K562 (cell line): ENCODE measurements around the gene ACOT7. TPM values are rescaled to one million over a fixed set of nuclear protein-coding genes. Genes with fewer than 3 reads are reported as not detected.
A peak's percentile ranks its signal among the peaks of the same experiment; 100 is the strongest.

Experiments
- CBFB ChIP-seq: sonication (generic); formaldehyde crosslinking; IDR thresholded peaks from 2 replicates; pipeline ENCODE4 v1.4.0; 2020; ENCODE audit warnings: mild to moderate bottlenecking, missing genetic modification reagents
- EP300 ChIP-seq: IDR thresholded peaks from 2 replicates; pipeline ENCODE4 v1.6.1; 2012; ENCODE audit warnings: low read length, improper control_type of control experiment
- ERF ChIP-seq: fragments of 450-650 bp; formaldehyde crosslinking; IDR thresholded peaks from 2 replicates; pipeline ENCODE4 v1.4.0; 2020; ENCODE audit warnings: mild to moderate bottlenecking, mixed read lengths
- GABPB1 ChIP-seq: sonication (generic); formaldehyde crosslinking; IDR thresholded peaks from 2 replicates; pipeline ENCODE4 v1.8.0; 2022; ENCODE audit warnings: mild to moderate bottlenecking, missing genetic modification reagents
- GATA2 ChIP-seq: sonication (generic); formaldehyde crosslinking; IDR thresholded peaks from 2 replicates; pipeline ENCODE4 v1.4.0; 2020; ENCODE audit warnings: mild to moderate bottlenecking, missing genetic modification reagents
- HDAC3 ChIP-seq: fragments of 450-650 bp; IDR thresholded peaks from 2 replicates; pipeline ENCODE4 v1.6.1; 2018; ENCODE audit warnings: borderline replicate concordance, mild to moderate bottlenecking, moderate library complexity; ENCODE audit not compliant: partially characterized antibody
- LCOR ChIP-seq: sonication (generic); formaldehyde crosslinking; IDR thresholded peaks from 2 replicates; pipeline ENCODE4 v1.8.0; 2022; ENCODE audit warnings: mild to moderate bottlenecking, missing genetic modification reagents
- MEF2A ChIP-seq: IDR thresholded peaks from 2 replicates; pipeline ENCODE4 v1.6.1; 2011; ENCODE audit warnings: low read depth, mild to moderate bottlenecking, low read length, moderate library complexity; ENCODE audit not compliant: control insufficient read depth
- MTA1 ChIP-seq: fragments of 450-650 bp; IDR thresholded peaks from 2 replicates; pipeline ENCODE4 v1.6.1; 2017; ENCODE audit warnings: borderline replicate concordance
- TEAD4 ChIP-seq, 2 experiments: sonication (generic) in 1 of 2; formaldehyde crosslinking in 1 of 2; IDR thresholded peaks; 2 replicates each; pipeline versions ENCODE4 v1.6.1 to v1.8.0; 2012 to 2022; ENCODE audit warnings: borderline replicate concordance in 1 of 2, inconsistent platforms in 1 of 2, low read length in 1 of 2, mild to moderate bottlenecking in 1 of 2, missing genetic modification reagents in 1 of 2
- U2AF2 ChIP-seq: fragments of 200-400 bp; formaldehyde crosslinking; optimal IDR thresholded peaks from 2 replicates; pipeline ENCODE3; 2017; ENCODE audit warnings: low read depth, mild to moderate bottlenecking, low read length
- ZFX ChIP-seq: sonication (generic); formaldehyde crosslinking; IDR thresholded peaks from 2 replicates; pipeline ENCODE4 v1.8.0; 2022; ENCODE audit warnings: mild to moderate bottlenecking, missing genetic modification reagents, moderate library complexity
- ZNF184 ChIP-seq: sonication (generic); formaldehyde crosslinking; IDR thresholded peaks from 2 replicates; pipeline ENCODE4 v1.5.0; 2020; ENCODE audit warnings: missing genetic modification reagents
- ZNF24 ChIP-seq: fragments of 450-650 bp; IDR thresholded peaks from 2 replicates; pipeline ENCODE4 v1.6.1; 2016
- ZNF282 ChIP-seq: sonication (generic); formaldehyde crosslinking; IDR thresholded peaks from 2 replicates; pipeline ENCODE4 v1.8.1; 2023; ENCODE audit warnings: missing genetic modification reagents
- ZNF57 ChIP-seq: fragments of 450-650 bp; formaldehyde crosslinking; IDR thresholded peaks from 2 replicates; pipeline ENCODE4 v1.4.0; 2020; ENCODE audit warnings: mild to moderate bottlenecking, moderate library complexity
- polyA plus RNA-seq, 8 experiments: library from polyadenylated mRNA; depleted of rRNA in 4 of 8; stranded (reverse) in 5 of 8; unstranded in 3 of 8; fragments of >200 nt; fragmentation: Nextera tagmentation in 2 of 8; fragmentation: Illumina TruSeq in 1 of 8; extraction: Ambion mirVana in 2 of 8; extraction: Trizol in 1 of 8; gene quantifications; 2 replicates each; pipeline versions ENCODE4 v1.2.1 to v1.2.3, GENCODE V29; 2011 to 2014; ENCODE audit warnings: inconsistent platforms in 1 of 8, missing spikeins in 1 of 8
- total RNA-seq, 7 experiments: library from RNA; depleted of rRNA in 6 of 7; stranded (reverse); fragments of >200 nt in 6 of 7; fragmentation: Illumina TruSeq in 2 of 7; extraction: Trizol in 2 of 7; gene quantifications; 2 replicates each; pipeline versions ENCODE4 v1.2.1 to v1.2.3, GENCODE V29; 2011 to 2021; ENCODE audit warnings: low replicate concordance in 1 of 7
- TF ChIP-seq, protein P1 (sequence below): fragments of 450-650 bp; IDR thresholded peaks from 2 replicates; pipeline ENCODE4 v1.7.1; 2018; ENCODE audit warnings: mild to moderate bottlenecking, low read depth; ENCODE audit not compliant: partially characterized antibody
- TF ChIP-seq, protein P2 (sequence below): fragments of 250-450 bp; sonication (Bioruptor Pico); IDR thresholded peaks from 2 replicates; pipeline ENCODE4 v1.4.0; 2020; ENCODE audit warnings: mild to moderate bottlenecking, moderate library complexity
- TF ChIP-seq, protein P3 (sequence below): fragments of 250-450 bp; sonication (Bioruptor Pico); IDR thresholded peaks from 2 replicates; pipeline ENCODE4 v1.4.0; 2020; ENCODE audit warnings: mild to moderate bottlenecking
- TF ChIP-seq, protein P4 (sequence below): fragments of 450-650 bp; IDR thresholded peaks from 2 replicates; pipeline ENCODE4 v1.6.1; 2017; ENCODE audit warnings: antibody characterized with exemption

Gene ACOT7
- total and polyA plus RNA-seq, 9 of the 15 experiments (the other 6 are each of a cell fraction or from before 2014, with no cell fraction given), result 7.0 to 92.6 (median 37.2) TPM

DNA sequence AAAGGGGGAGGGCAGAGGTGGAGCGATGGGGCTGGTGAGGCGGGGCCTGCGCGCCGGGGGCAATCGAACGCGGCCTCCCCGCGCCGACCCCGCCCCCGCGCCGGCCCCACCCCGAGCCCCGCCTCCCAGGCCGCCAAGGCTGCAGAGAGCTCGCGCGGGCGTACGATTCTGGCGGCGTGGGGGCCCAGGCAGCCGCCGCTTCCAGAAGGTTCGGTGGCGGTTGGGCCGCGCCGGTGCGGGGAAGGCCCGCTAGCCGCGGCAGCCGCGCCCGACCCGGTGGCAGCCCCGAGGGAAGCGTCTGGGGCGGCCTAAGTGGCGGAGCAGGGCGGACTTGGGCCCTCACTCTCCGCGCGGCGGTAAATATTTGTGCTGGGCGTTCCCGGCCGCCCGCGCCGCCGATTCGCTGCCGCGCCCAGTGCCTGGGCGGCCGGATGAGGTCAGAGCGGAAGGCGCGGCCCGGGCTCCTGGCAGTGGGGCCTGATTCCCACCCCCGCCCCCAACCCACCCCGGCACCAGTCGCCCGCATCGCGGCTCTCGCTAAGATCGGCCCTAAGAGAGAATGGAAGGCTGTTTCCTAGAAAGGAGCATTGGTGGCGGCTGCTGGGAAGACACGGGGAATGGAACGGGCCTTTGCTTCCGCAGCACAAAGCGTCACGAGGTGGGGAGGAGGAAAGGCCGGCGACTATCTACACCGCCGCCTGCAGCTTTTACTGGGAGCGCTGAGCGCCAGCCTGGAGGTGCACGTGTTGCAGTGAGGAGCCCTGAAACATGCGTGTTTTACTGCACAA is at the start of gene ACOT7 (continued):
- 0 out of 2 replicates have a peak, but pooled peaks have one; percentile 54 for TF ChIP-seq CBFB (CRISPR knock-in tag)
- no peak for TF ChIP-seq MEF2A
- no peak for TF ChIP-seq ZNF57 (CRISPR knock-in tag)
- no peak for TF ChIP-seq GATA2
- peak; percentile 50 for TF ChIP-seq EP300
- TF ChIP-seq, protein P1, sequence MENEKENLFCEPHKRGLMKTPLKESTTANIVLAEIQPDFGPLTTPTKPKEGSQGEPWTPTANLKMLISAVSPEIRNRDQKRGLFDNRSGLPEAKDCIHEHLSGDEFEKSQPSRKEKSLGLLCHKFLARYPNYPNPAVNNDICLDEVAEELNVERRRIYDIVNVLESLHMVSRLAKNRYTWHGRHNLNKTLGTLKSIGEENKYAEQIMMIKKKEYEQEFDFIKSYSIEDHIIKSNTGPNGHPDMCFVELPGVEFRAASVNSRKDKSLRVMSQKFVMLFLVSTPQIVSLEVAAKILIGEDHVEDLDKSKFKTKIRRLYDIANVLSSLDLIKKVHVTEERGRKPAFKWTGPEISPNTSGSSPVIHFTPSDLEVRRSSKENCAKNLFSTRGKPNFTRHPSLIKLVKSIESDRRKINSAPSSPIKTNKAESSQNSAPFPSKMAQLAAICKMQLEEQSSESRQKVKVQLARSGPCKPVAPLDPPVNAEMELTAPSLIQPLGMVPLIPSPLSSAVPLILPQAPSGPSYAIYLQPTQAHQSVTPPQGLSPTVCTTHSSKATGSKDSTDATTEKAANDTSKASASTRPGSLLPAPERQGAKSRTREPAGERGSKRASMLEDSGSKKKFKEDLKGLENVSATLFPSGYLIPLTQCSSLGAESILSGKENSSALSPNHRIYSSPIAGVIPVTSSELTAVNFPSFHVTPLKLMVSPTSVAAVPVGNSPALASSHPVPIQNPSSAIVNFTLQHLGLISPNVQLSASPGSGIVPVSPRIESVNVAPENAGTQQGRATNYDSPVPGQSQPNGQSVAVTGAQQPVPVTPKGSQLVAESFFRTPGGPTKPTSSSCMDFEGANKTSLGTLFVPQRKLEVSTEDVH, result no peak
- TF ChIP-seq, protein P2, sequence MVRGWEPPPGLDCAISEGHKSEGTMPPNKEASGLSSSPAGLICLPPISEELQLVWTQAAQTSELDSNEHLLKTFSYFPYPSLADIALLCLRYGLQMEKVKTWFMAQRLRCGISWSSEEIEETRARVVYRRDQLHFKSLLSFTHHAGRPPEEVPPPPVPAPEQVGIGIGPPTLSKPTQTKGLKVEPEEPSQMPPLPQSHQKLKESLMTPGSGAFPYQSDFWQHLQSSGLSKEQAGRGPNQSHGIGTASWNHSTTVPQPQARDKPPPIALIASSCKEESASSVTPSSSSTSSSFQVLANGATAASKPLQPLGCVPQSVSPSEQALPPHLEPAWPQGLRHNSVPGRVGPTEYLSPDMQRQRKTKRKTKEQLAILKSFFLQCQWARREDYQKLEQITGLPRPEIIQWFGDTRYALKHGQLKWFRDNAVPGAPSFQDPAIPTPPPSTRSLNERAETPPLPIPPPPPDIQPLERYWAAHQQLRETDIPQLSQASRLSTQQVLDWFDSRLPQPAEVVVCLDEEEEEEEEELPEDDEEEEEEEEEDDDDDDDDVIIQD, result 0 out of 2 replicates have a peak, but pooled peaks have one; percentile 23
- no peak for TF ChIP-seq U2AF2
- TF ChIP-seq ZFX (CRISPR knock-in tag), result peak; percentile 99
- no peak; the same call in 1 of the 2 replicates for TF ChIP-seq ZNF282
- TF ChIP-seq GABPB1 (CRISPR knock-in tag), result peak; percentile 82
- peak; percentile 64; the same call in 1 of the 2 replicates for TF ChIP-seq MTA1
- TF ChIP-seq, protein P3, sequence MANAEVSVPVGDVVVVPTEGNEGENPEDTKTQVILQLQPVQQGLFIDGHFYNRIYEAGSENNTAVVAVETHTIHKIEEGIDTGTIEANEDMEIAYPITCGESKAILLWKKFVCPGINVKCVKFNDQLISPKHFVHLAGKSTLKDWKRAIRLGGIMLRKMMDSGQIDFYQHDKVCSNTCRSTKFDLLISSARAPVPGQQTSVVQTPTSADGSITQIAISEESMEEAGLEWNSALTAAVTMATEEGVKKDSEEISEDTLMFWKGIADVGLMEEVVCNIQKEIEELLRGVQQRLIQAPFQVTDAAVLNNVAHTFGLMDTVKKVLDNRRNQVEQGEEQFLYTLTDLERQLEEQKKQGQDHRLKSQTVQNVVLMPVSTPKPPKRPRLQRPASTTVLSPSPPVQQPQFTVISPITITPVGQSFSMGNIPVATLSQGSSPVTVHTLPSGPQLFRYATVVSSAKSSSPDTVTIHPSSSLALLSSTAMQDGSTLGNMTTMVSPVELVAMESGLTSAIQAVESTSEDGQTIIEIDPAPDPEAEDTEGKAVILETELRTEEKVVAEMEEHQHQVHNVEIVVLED (CRISPR knock-in tag), result peak; percentile 41; the same call in 1 of the 2 replicates
- TF ChIP-seq, protein P4, sequence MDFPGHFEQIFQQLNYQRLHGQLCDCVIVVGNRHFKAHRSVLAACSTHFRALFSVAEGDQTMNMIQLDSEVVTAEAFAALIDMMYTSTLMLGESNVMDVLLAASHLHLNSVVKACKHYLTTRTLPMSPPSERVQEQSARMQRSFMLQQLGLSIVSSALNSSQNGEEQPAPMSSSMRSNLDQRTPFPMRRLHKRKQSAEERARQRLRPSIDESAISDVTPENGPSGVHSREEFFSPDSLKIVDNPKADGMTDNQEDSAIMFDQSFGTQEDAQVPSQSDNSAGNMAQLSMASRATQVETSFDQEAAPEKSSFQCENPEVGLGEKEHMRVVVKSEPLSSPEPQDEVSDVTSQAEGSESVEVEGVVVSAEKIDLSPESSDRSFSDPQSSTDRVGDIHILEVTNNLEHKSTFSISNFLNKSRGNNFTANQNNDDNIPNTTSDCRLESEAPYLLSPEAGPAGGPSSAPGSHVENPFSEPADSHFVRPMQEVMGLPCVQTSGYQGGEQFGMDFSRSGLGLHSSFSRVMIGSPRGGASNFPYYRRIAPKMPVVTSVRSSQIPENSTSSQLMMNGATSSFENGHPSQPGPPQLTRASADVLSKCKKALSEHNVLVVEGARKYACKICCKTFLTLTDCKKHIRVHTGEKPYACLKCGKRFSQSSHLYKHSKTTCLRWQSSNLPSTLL, result no peak
- no peak for TF ChIP-seq ZNF24
- TF ChIP-seq ZNF184 (CRISPR knock-in tag), result peak; percentile 90
- TF ChIP-seq LCOR (CRISPR knock-in tag), result peak; percentile 90
- TF ChIP-seq ERF (CRISPR knock-in tag), result peak; percentile 93
- TF ChIP-seq HDAC3, result no peak
- TF ChIP-seq TEAD4 (IDR thresholded peaks at IDR 0.05; ENCODE audit: low read length), result peak; percentile 6; the same call in 1 of the 2 replicates
- peak; percentile 63; the same call in 1 of the 2 replicates for TF ChIP-seq TEAD4 (CRISPR knock-in tag; IDR thresholded peaks at IDR 0.05; ENCODE audit: borderline replicate concordance)
